ENCODE data around the gene TENT5C.
"Not testable (repeated sequence)": the region's sequence is repeated elsewhere in the genome, so short reads cannot be mapped to it uniquely, and the experiment has no call there.

The TENT5C gene

DNA sequence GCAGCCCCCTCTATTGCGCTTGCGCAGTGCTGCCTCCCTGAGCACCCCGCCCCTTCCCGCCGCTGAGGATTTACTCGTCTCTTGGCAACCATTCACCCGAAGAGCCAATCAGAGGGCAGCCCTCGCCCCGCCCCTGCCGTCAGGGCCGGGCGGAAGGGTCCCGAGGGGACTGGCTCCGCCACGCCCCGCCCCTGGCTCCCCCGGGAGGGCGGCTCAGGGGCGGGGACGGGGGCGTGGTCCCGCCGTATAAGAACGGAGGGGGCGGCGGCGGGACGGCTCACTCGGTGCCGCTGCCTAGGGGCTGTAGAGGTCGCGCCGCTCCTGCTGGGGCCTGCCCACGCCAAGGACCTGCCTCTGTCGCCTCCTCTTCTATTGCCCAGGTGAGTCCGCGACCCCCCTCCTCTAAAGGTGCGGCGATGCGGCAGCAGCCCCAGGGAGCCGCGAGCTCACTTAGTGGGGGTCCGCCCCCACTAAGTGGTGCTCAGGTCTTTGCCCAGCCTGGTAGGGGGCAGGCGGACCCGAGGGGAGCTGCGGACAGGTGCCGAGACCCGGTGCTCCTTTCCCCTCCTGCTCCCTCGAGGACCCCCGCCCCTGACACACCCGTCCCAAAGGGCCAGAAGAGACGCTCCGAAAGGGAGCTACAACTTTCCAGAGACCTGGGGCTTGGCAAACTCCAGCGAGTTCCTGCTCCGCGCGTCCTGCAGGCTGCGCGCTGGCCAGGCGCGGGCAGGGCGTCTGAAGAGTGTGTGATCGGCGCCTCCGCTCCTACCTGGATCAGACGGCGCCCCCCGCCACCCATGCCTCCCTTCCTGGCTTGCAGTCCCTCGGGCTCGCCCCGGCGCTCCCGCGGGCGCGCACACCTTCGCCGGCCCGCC is at the start of gene TENT5C:
Gene TENT5C (plus strand): TSS at position 275 of the 875 bp plus-strand sequence. CDS start 16,821 bp downstream, outside the sequence.
- peak; percentile 96 for DNase-seq (ENCODE audit: low spot score)

- DNase-seq (ENCODE audit: low spot score): no peak
Observed at GRCh38 chr1:117556341-117556740, 49.5 kb upstream of the TENT5C start.

GRCh38 chr1:117556976-117557375 is 48.9 kb upstream of the TENT5C start:
- no peak for DNase-seq (ENCODE audit: low spot score)

DNA sequence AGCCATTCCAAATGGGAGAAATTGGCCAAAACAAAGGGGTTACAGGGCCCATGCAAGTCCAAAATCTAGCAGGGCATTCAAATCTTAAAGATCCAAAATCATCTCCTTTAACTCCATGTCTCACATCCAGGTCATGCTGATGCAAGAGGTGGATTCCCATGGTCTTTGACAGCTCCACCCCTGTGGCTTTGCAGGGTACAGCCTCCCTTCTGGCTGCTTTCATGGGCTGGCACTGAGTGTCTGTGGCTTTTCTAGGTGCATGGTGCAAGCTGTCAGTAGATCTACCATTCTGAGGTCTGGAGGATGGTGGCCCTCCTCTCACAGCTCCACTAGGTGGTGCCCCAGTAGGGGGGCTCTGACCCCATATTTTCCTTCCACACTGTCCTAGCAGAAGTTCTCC is 47.4 kb upstream of the TENT5C start:
- DNase-seq (ENCODE audit: low spot score): not testable (repeated sequence)

GRCh38 chr1:117559139-117559538 is 46.7 kb upstream of the TENT5C start:
- DNase-seq (ENCODE audit: low spot score): no peak

DNA sequence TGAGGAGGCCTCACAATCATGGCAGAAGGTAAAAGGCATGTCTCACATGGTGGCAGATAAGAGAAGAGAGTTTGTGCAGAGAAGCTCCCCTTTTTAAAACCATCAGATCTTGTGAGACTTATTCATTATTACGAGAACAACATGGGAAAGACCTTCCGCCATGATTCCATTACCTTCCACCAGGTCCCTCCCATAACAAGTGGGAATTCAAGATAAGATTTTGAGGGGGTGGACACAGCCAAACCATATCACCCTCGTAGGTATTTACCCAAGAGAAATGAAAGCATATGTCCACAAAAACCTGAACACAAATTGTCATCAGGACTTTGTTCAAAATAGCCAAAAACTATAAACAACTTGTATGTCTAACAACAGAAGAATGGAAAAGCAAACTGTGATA is 45.9 kb upstream of the TENT5C start:
- DNase-seq (ENCODE audit: low spot score): no peak

DNA sequence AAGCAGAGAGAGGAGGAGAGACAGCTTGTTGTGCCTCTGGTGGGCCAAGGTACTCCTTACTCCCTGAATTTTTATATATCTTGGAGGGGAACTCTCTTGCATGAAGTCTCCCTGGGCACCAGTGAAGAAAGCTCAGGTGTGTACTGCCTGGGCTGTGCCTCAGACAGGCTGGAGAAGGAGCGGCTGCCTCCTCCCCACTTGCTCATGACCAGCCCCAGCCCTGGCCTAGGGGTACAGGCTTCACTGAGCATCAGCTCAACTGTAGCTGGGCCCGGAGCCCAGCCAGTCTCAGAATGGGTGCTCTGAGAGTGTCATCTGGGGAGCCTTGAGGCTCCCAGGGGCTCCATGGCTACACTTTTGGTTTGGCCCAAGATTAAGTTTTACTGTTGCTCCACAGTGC is 44.8 kb upstream of the TENT5C start:
- DNase-seq (ENCODE audit: low spot score): no peak

GRCh38 chr1:117561551-117561950 is 44.3 kb upstream of the TENT5C start:
- no peak for DNase-seq (ENCODE audit: low spot score)

GRCh38 chr1:117562581-117563491 is 43.0 kb upstream of the TENT5C start:
- DNase-seq (ENCODE audit: low spot score): no peak

GRCh38 chr1:117563492-117563875 is 42.4 kb upstream of the TENT5C start:
- DNase-seq (ENCODE audit: low spot score): no peak

- no peak for DNase-seq (ENCODE audit: low spot score)
Observed at GRCh38 chr1:117564227-117565075, 41.4 kb upstream of the TENT5C start.

- DNase-seq (ENCODE audit: low spot score): no peak
Observed at GRCh38 chr1:117565076-117565556, 40.7 kb upstream of the TENT5C start.

DNA sequence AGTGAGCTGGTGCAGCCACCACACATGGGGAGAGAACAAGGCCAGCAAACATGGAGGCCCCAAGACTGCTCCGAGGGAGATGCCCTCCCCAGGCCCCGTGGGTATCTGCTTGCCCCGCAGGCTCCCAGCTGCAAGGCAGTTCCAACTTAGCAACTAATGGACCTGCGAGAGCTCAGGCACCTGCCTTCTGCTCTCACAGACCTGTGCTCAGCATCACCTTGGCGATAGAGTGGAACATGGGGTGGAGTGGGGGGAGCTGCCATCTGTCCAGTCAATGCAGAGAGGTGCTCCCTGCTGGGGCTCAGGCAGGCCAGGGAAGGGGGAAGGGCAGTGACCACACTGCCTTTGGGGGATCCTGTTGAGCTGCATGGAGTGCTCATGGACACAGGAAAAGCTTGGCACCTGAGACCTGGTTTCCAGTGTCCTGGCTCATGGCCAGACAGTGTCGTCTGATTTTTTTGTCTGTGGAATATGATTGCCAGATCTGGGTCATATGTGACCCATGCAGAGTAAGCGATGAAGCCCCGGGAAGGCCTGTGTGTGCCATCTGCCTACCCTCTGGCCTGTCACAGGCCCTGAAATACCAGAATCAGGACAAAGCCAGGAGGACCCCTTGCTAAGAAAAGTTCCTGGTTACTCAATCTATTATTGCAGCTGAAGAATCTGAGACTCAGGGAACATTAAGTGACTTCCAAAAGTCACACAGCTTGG is 39.9 kb upstream of the TENT5C start:
- no peak for DNase-seq (ENCODE audit: low spot score)

GRCh38 chr1:117566556-117566955 is 39.3 kb upstream of the TENT5C start:
- no peak for DNase-seq (ENCODE audit: low spot score)

- DNase-seq (ENCODE audit: low spot score): no peak
Observed at GRCh38 chr1:117567435-117567834, 38.4 kb upstream of the TENT5C start.

GRCh38 chr1:117567976-117568375 is 37.9 kb upstream of the TENT5C start:
- DNase-seq (ENCODE audit: low spot score): no peak

GRCh38 chr1:117568999-117569398 is 36.8 kb upstream of the TENT5C start:
- DNase-seq (ENCODE audit: low spot score): no peak

DNA sequence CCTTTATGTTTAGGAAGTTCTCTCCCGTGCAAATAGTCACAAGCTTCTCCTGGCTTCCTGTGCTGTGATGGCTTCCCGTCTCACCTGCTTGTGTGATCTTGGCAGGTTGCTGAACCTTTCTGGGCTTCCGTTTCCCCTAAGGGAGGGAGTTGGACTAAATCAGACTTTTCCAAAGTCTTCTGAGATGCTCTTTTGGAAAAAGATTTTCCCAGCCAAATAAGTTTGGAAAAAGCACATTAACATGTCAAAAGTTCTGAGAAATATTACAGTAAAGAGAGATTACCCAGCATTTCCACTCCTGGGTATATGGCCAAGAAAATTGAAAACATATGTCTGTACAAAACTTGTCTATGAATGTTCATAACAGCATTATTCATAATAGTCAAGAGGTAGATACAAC is 36.0 kb upstream of the TENT5C start:
- no peak for DNase-seq (ENCODE audit: low spot score)

DNA sequence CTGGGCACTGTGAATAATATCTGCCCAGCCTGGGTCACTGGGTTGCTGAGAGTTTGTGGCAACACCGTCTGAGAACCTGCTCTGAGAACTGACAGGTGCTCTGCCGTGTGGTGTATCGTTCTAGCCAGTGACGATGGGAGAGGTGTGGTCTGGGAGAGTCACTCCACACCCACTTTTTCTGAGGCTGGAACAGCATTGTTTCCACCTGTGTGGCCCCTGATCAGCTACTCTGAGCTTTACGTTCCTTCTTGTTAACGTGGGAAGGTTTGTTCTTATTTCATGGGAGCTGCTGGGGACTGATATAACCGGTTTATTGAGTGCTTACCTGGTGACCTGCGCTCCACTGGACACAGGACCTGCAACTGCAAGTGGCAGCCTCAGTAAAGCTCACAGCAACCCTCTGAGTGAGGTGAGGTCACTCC is 34.8 kb upstream of the TENT5C start:
- DNase-seq (ENCODE audit: low spot score): no peak

DNA sequence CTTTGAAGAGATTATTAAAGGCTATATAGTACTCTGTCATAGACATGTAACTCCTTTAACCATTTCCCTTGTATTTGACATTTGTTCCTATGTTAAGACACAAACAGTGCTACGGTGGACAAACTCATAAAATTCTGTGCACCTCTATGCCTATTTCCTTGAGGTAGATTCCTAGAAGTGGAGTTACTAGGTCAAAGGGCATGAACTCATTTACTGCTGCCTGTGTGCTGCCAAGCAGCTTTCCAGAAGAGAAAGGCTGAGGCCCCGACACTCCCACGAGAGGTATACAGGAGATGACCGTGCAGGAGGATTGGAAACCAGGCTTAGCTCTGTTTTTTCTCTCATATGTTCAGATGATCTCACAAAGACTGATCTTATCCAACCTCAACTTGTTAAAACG is 34.4 kb upstream of the TENT5C start:
- DNase-seq (ENCODE audit: low spot score): no peak

DNA sequence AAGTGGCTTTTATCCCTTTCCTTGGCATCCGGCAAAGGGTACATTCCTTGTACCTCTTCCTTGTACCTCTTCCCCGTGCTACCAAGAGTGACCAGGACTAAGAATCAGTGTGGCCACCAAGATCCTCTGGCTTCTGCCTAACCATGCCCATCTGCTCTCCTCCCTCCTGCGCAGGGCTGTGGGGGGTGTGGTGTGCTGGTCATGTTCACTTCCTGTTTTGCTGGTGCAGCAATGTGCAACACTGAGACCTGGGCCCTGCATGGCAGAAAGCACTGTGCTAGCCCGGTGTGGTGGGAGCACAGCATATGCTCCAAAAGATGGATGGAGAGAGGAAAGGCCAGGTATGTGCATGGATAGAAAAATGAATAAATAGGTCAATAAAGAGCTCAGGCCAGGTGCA is 33.3 kb upstream of the TENT5C start:
- no peak for DNase-seq (ENCODE audit: low spot score)

Data from RKO (cell line).